CD4-positive, alpha-beta T cell (primary cell): ENCODE results near the gene CATSPER1. TPM values are rescaled to one million over a fixed set of nuclear protein-coding genes. Genes with fewer than 3 reads are reported as not detected.

Experiments
- ATAC-seq: fragments of 200-7000 bp; cut with Tn5 transposase; one replicate; pipeline ENCODE4 v1.10.0; 2022; ENCODE audit warnings: mild to moderate bottlenecking; ENCODE audit not compliant: poor library complexity
- CTCF ChIA-PET: fragments of 350-600 bp; sonication (Branson Sonifier 250); formaldehyde crosslinking; loops from one replicate; lab custom pipeline; 2021; ENCODE audit warnings: antibody characterized with exemption, inconsistent platforms; lab: Charles Lee
- POLR2A ChIA-PET: fragments of 350-600 bp; sonication (Branson Sonifier 250); formaldehyde crosslinking; loops from one replicate; lab custom pipeline; 2021; ENCODE audit warnings: antibody characterized with exemption, inconsistent platforms; lab: Charles Lee
- DNase-seq, 14 experiments: peaks; one replicate each; pipeline ENCODE4 v3.0.0-alpha.2; 2013 to 2020; ENCODE audit warnings: mixed read lengths in 2 of 14
- H3K27ac ChIP-seq, 2 donors: one replicate each; pipeline versions ENCODE4 v1.5.1 to v1.7.0; 2013; ENCODE audit warnings: low read length in 2 of 2, low read depth in 1 of 2, mild to moderate bottlenecking in 1 of 2
- H3K27me3 ChIP-seq, 2 experiments: 1 replicate in 1 of 2; 2 replicates in 1 of 2; pipeline versions ENCODE4 v1.6.1 to v1.7.0; 2013; ENCODE audit warnings: low read length in 2 of 2, control low read depth in 1 of 2, mild to moderate bottlenecking in 1 of 2, moderate library complexity in 1 of 2; ENCODE audit not compliant: insufficient read depth in 2 of 2, control insufficient read depth in 1 of 2
- H3K36me3 ChIP-seq: one replicate; pipeline ENCODE4 v1.6.1; 2013; ENCODE audit warnings: low read length, control low read depth; ENCODE audit not compliant: insufficient read depth
- H3K4me1 ChIP-seq: one replicate; pipeline ENCODE4 v1.6.1; 2013; ENCODE audit warnings: low read length, control low read depth; ENCODE audit not compliant: insufficient read depth
- H3K4me3 ChIP-seq: one replicate; pipeline ENCODE4 v1.5.1; 2013; ENCODE audit warnings: mild to moderate bottlenecking, low read length, moderate library complexity
- H3K9me3 ChIP-seq, 2 experiments: 1 replicate in 1 of 2; 2 replicates in 1 of 2; pipeline versions ENCODE4 v1.6.1 to v1.7.0; 2013; ENCODE audit warnings: low read length in 2 of 2, mild to moderate bottlenecking in 2 of 2, control low read depth in 1 of 2, moderate library complexity in 1 of 2; ENCODE audit not compliant: control insufficient read depth in 1 of 2, insufficient read depth in 1 of 2
- H3K27ac Mint-ChIP-seq: one replicate; pipeline ENCODE4 v1.8.0; 2020; ENCODE audit warnings: mixed read lengths
- H3K27me3 Mint-ChIP-seq: one replicate; pipeline ENCODE4 v1.8.0; 2021; ENCODE audit warnings: mixed read lengths
- H3K36me3 Mint-ChIP-seq: one replicate; pipeline ENCODE4 v1.8.0; 2021; ENCODE audit warnings: low read depth, mixed read lengths
- H3K4me1 Mint-ChIP-seq: one replicate; pipeline ENCODE4 v1.8.0; 2021; ENCODE audit warnings: low read depth, mixed read lengths
- H3K4me3 Mint-ChIP-seq: one replicate; pipeline ENCODE4 v1.8.0; 2020; ENCODE audit warnings: mild to moderate bottlenecking, mixed read lengths
- H3K9me3 Mint-ChIP-seq: one replicate; pipeline ENCODE4 v1.8.0; 2020; ENCODE audit warnings: mixed read lengths
- CTCF ChIP-seq: fragments of 200-600 bp; IDR thresholded peaks from one replicate; pipeline ENCODE4 v1.8.0; 2022; ENCODE audit warnings: antibody characterized with exemption, mild to moderate bottlenecking
- intact Hi-C, 2 experiments: fragments of 100-400 bp; cut with DNase I in 1 of 2; cut with micrococcal nuclease in 1 of 2; formaldehyde crosslinking; loops; one replicate each; pipeline versions ENCODE4 v1.15.1 to v1.9.0; 2023 to 2025; cut with DNase I, micrococcal nuclease
- total RNA-seq, 174 experiments: library from RNA in 2 of 174; stranded (reverse) in 2 of 174; gene quantifications; one replicate each; pipeline ENCODE4 v1.2.3 and lab custom pipeline; 2021 to 2026

CATSPER1 gene
- total RNA-seq, 2 experiments from 2014 or later: not detected

GRCh38 chr11:65992056-65992455, 34.2 kb downstream of the CATSPER1 start:
- H3K36me3 ChIP-seq: peaks cover under 1% of the 10 kb centered on the region
- Mint-ChIP-seq H3K4me3 (no peak overlapping the region), H3K27ac (no peak overlapping the region), H3K36me3 (peaks cover 27% of the 10 kb centered on the region), H3K27me3 (no peaks in the 10 kb centered on the region), H3K9me3 (no peaks in the 10 kb centered on the region), H3K4me1 (peaks cover 6% of the 10 kb centered on the region)
- peaks cover 10% of the 10 kb centered on the region for H3K4me1 ChIP-seq
- H3K27me3 ChIP-seq: no peaks in the 10 kb centered on the region
- no peak overlapping the region for H3K4me3 ChIP-seq
- ChIA-PET POLR2A (interaction anchor here (1.0 kb wide), 1 partner anchor 98 kb away, joined by 4 read pairs; no protein-coding TSS in a partner anchor), CTCF (interaction anchor here (0.6 to 2.0 kb wide), 3 partner anchors 30 to 918 kb away, joined by 5 to 7 read pairs (median 5); partner anchors contain the start of gene FIBP)
- DNase-seq (no peak), ATAC-seq (no peak)
- no peak overlapping the region for H3K27ac ChIP-seq
- H3K9me3 ChIP-seq: no peaks in the 10 kb centered on the region
- intact Hi-C loops: no loop called here
- no peak for TF ChIP-seq CTCF

GRCh38 chr11:65988791-65989592, 37.3 kb downstream of the CATSPER1 start:
- Histone ChIP-seq H3K4me1 (peaks cover 10% of the 10 kb centered on the region), H3K4me3 (no peak overlapping the region), H3K27ac (no peak overlapping the region), H3K9me3 (no peaks in the 10 kb centered on the region), H3K36me3 (no peaks in the 10 kb centered on the region), H3K27me3 (no peaks in the 10 kb centered on the region)
- intact Hi-C loops: loop anchor here (1.0 to 10.0 kb wide), 11 partner anchors 33 to 364 kb away; partner anchors contain the start of genes AP5B1 (in 2 of the 2) and FIBP (in 1 of the 2)
- POLR2A ChIA-PET: interaction anchor here (0.6 to 1.5 kb wide), 7 partner anchors 10 to 209 kb away, joined by 3 to 6 read pairs (median 4); partner anchors contain the start of genes AP5B1 and CCDC85B
- peak; percentile 96 for TF ChIP-seq CTCF
- H3K27me3 Mint-ChIP-seq: no peaks in the 10 kb centered on the region
- H3K27ac Mint-ChIP-seq: peak overlapping the region; percentile 61
- peaks cover 10% of the 10 kb centered on the region for H3K36me3 Mint-ChIP-seq
- peaks cover 6% of the 10 kb centered on the region for H3K4me1 Mint-ChIP-seq
- no peak overlapping the region for H3K4me3 Mint-ChIP-seq
- no peaks in the 10 kb centered on the region for H3K9me3 Mint-ChIP-seq
- CTCF ChIA-PET: interaction anchor here (0.7 to 1.9 kb wide), 7 partner anchors 10 to 209 kb away, joined by 3 to 17 read pairs (median 3); partner anchors contain the start of genes AP5B1, CCDC85B and FIBP
- peak; percentile 98 for ATAC-seq
- peak; percentile 82 to 96 (median 89) for DNase-seq

- Mint-ChIP-seq H3K4me1 (peaks cover 6% of the 10 kb centered on the region), H3K4me3 (no peak overlapping the region), H3K27ac (no peak overlapping the region), H3K27me3 (no peaks in the 10 kb centered on the region), H3K36me3 (peaks cover 10% of the 10 kb centered on the region), H3K9me3 (no peaks in the 10 kb centered on the region)
- ChIA-PET POLR2A (interaction anchor here (1.3 kb wide), 1 partner anchor 97 kb away, joined by 6 read pairs; the partner anchor contains the start of gene CCDC85B), CTCF (interaction anchor here (1.9 to 2.6 kb wide), 2 partner anchors 98 to 103 kb away, joined by 14 read pairs; partner anchors contain the start of genes CCDC85B and FIBP)
- intact Hi-C loops: loop anchor here in 1 of 2 experiments (10.0 kb wide), 1 partner anchor 363 kb away; no protein-coding TSS in a partner anchor
- H3K27me3 ChIP-seq: no peaks in the 10 kb centered on the region
- no peaks in the 10 kb centered on the region for H3K9me3 ChIP-seq
- no peak for TF ChIP-seq CTCF
- H3K36me3 ChIP-seq: no peaks in the 10 kb centered on the region
- H3K27ac ChIP-seq: no peak overlapping the region
- no peak for ATAC-seq
- DNase-seq: no peak
- H3K4me3 ChIP-seq: no peak overlapping the region
- H3K4me1 ChIP-seq: peaks cover 10% of the 10 kb centered on the region
These were observed 38.9 kb downstream of the CATSPER1 start for GRCh38 chr11:65987336-65987735.
